ENCODE measurements around the gene OVCA2. TPM values are rescaled to one million over a fixed set of nuclear protein-coding genes. Genes with fewer than 3 reads are reported as not detected.

OVCA2 gene
- total RNA-seq, 1 experiment from 2014 or later, result 24.6 TPM

GRCh38 chr17:2040942-2041560 lies 771 bp upstream of the OVCA2 start:
- peaks cover 7 to 17% of the 10 kb centered on the region in 2 experiments for H3K4me1 Mint-ChIP-seq

More at GRCh38 chr17:2040942-2041560, 771 bp upstream of the OVCA2 start:
- Histone ChIP-seq H2AK5ac (ENCODE audit: insufficient read length, low read length) (no peak overlapping the region), H3K23me2 (ENCODE audit: insufficient read length, low read depth, low read length, poor library complexity, severe bottlenecking) (peaks cover 9% of the 10 kb centered on the region), H3K27ac (ENCODE audit: insufficient read length, low read depth, low read length) (no peak overlapping the region), H2BK20ac (ENCODE audit: low read depth, low read length, poor library complexity, severe bottlenecking) (no peak overlapping the region), H4K20me1 (ENCODE audit: control insufficient read depth, insufficient read depth, insufficient read length) (no peaks in the 10 kb centered on the region), H3K27me3 (ENCODE audit: insufficient read depth, low read length) (no peaks in the 10 kb centered on the region), H3K18ac (ENCODE audit: insufficient read length, low read depth, low read length) (no peak overlapping the region), H2AFZ (ENCODE audit: low read length) (no peak overlapping the region), H2BK120ac (ENCODE audit: low read depth, low read length, poor library complexity, severe bottlenecking) (no peak overlapping the region), H3T11ph (ENCODE audit: low read length) (no peak overlapping the region), H3K9ac (ENCODE audit: extremely low read depth, insufficient read length, low read length) (no peak overlapping the region), H3K23ac (ENCODE audit: insufficient read length, low read depth, low read length) (no peak overlapping the region), H2BK5ac (ENCODE audit: insufficient read length, low read length) (no peak overlapping the region), H2BK12ac (ENCODE audit: insufficient read length, low read depth, low read length) (no peak overlapping the region), H3K56ac (ENCODE audit: insufficient read length, low read depth, low read length) (no peak overlapping the region), H2BK15ac (ENCODE audit: low read depth, low read length) (no peak overlapping the region), H4K8ac (replicated peaks; ENCODE audit: insufficient read length, low read depth, low read length) (no peak overlapping the region), H4K5ac (ENCODE audit: insufficient read length, low read depth, low read length) (no peak overlapping the region), H4K91ac (ENCODE audit: insufficient read length, low read depth, low read length) (no peak overlapping the region), H3K4me1 (ENCODE audit: insufficient read depth, low read length) (no peaks in the 10 kb centered on the region), H3K79me2 (ENCODE audit: insufficient read depth, low read length) (no peaks in the 10 kb centered on the region), H3K14ac (ENCODE audit: insufficient read depth, low read length) (no peak overlapping the region), H3K4me2 (ENCODE audit: insufficient read depth, insufficient read length, low read length) (peak overlapping the region; percentile 74), H3K9me3 (ENCODE audit: control insufficient read depth, low read depth, low read length) (no peaks in the 10 kb centered on the region), H3K4ac (ENCODE audit: low read depth, low read length) (no peak overlapping the region), H3K79me1 (ENCODE audit: insufficient read depth, low read depth, low read length, poor library complexity, severe bottlenecking) (no peaks in the 10 kb centered on the region)
- peaks cover 7 to 30% (median 25%) of the 10 kb centered on the region in 3 experiments for H3K36me3 Mint-ChIP-seq (ENCODE audit: insufficient read depth in 1 of 3, low read depth in 3 of 3)
- no peak for TF ChIP-seq CTCF (conservative IDR thresholded peaks at IDR 0.05)
- H3K27me3 Mint-ChIP-seq (ENCODE audit: low read depth), result peaks cover 8% of the 10 kb centered on the region
- DNase-seq, result no peak
- WGBS (ENCODE audit: extremely low coverage, insufficient read length, low lambda C conversion rate), result no CpG with 5 or more reads among the region's 16 CpGs
- no peaks in the 10 kb centered on the region; a peak in 1 of 5 replicates for H3K9me3 Mint-ChIP-seq
- peak overlapping the region; percentile 90 to 92; a peak in 4 of 5 replicates for H3K4me3 Mint-ChIP-seq
- H3K27ac Mint-ChIP-seq, result no peak overlapping the region

Data from H9 (cell line).